Cerebellar nuclear complex (tissue), 1 donor: Measurements from ENCODE around the gene PRAMEF9.
"Not testable (repeated sequence)": the region's sequence is repeated elsewhere in the genome, so short reads cannot be mapped to it uniquely, and the experiment has no call there.

Source experiments
- DNase-seq, 2 experiments: peaks; one replicate each; lab custom pipeline; 2025; lab: John Stamatoyannopoulos, UW

The PRAMEF9 gene

GRCh38 chr1:13171548-13171947 is at the start of gene PRAMEF9:
Gene PRAMEF9, plus strand, starts transcription at chr1:13171848. Its CDS starts 3,433 bp downstream, at chr1:13175281.
- DNase-seq, result not testable (repeated sequence)

GRCh38 chr1:13155909-13156308 is 15.7 kb upstream of the PRAMEF9 start, which contains the start of gene PRAMEF26:
Gene PRAMEF26, minus strand, starts transcription at chr1:13156009. Its CDS starts 2,914 bp downstream, at chr1:13153095.
- DNase-seq, result not testable (repeated sequence)

GRCh38 chr1:13165531-13165930 is 6.1 kb upstream of the PRAMEF9 start, which contains the start of gene HNRNPCL4:
Gene HNRNPCL4, minus strand, starts transcription at chr1:13165631. Its CDS starts 164 bp downstream, at chr1:13165467.
- DNase-seq, result not testable (repeated sequence)

- not testable (repeated sequence) for DNase-seq
Observed at GRCh38 chr1:13201309-13201708, 29.7 kb downstream of the PRAMEF9 start, which contains the start of gene PRAMEF13. Gene PRAMEF13, minus strand, starts transcription at chr1:13201409. Its CDS starts 1,820 bp downstream, at chr1:13199589.

GRCh38 chr1:13208712-13209111 is 37.1 kb downstream of the PRAMEF9 start:
- DNase-seq, result not testable (repeated sequence)

- DNase-seq, result not testable (repeated sequence)
Observed at GRCh38 chr1:13216619-13217018, 45.0 kb downstream of the PRAMEF9 start.

GRCh38 chr1:13219203-13219602 is 47.6 kb downstream of the PRAMEF9 start:
- DNase-seq, result not testable (repeated sequence)

- not testable (repeated sequence) for DNase-seq
Observed at GRCh38 chr1:13222788-13223187, 51.1 kb downstream of the PRAMEF9 start.

GRCh38 chr1:13224480-13225060 is 52.9 kb downstream of the PRAMEF9 start:
- no peak for DNase-seq

- DNase-seq, result not testable (repeated sequence)
Observed at GRCh38 chr1:13225675-13226204, 54.1 kb downstream of the PRAMEF9 start, which contains the start of gene PRAMEF18. Gene PRAMEF18, minus strand, starts transcription at chr1:13226154. Its CDS starts 48 bp downstream, at chr1:13226106.

- not testable (repeated sequence) for DNase-seq
Observed at GRCh38 chr1:13227271-13228055, 55.8 kb downstream of the PRAMEF9 start.

- DNase-seq, result no peak
Observed at GRCh38 chr1:13228343-13228781, 56.7 kb downstream of the PRAMEF9 start.
